Umbilical cord (tissue), 2 donors: ENCODE measurements around the gene CEP162. TPM values are rescaled to one million over a fixed set of nuclear protein-coding genes. Genes with fewer than 3 reads are reported as not detected.
"Not testable (repeated sequence)": the region's sequence is repeated elsewhere in the genome, so short reads cannot be mapped to it uniquely, and the experiment has no call there.

Experiments used
- DNase-seq: peaks from one replicate; pipeline ENCODE4 v3.0.0-alpha.2; 2015; ENCODE audit warnings: low spot score
- total RNA-seq: library from RNA; depleted of rRNA; stranded (reverse); fragments of >200 nt; gene quantifications from one replicate; pipeline ENCODE4 v1.2.3, GENCODE V29; 2014; ENCODE audit warnings: low replicate concordance; ENCODE audit not compliant: insufficient read depth

Gene CEP162
- 7.7 TPM for total RNA-seq

GRCh38 chr6:84227434-84228197 is at the start of gene CEP162:
Gene CEP162 (minus strand): TSS chr6:84227643. CDS start chr6:84226393, 1,250 bp downstream.
- peak; percentile 98 for DNase-seq

- no peak for DNase-seq
Measured at GRCh38 chr6:84274856-84275255, 47.4 kb upstream of the CEP162 start.

GRCh38 chr6:84273048-84273809 is 45.8 kb upstream of the CEP162 start:
- no peak for DNase-seq

- no peak for DNase-seq
Measured at GRCh38 chr6:84272298-84272697, 44.9 kb upstream of the CEP162 start.

GRCh38 chr6:84271061-84271716 is 43.7 kb upstream of the CEP162 start:
- DNase-seq, result no peak

GRCh38 chr6:84269947-84270733 is 42.7 kb upstream of the CEP162 start:
- peak; percentile 29 for DNase-seq

- no peak for DNase-seq
Measured at GRCh38 chr6:84268781-84269180, 41.3 kb upstream of the CEP162 start.

GRCh38 chr6:84263557-84263956 is 36.1 kb upstream of the CEP162 start:
- DNase-seq, result peak; percentile 12

GRCh38 chr6:84260926-84261325 is 33.5 kb upstream of the CEP162 start:
- no peak for DNase-seq

GRCh38 chr6:84260196-84260595 is 32.8 kb upstream of the CEP162 start:
- no peak for DNase-seq

- DNase-seq, result no peak
Measured at GRCh38 chr6:84258866-84259265, 31.4 kb upstream of the CEP162 start.

GRCh38 chr6:84258268-84258667 is 30.8 kb upstream of the CEP162 start:
- DNase-seq, result no peak

- no peak for DNase-seq
Measured at GRCh38 chr6:84255641-84256040, 28.2 kb upstream of the CEP162 start.

GRCh38 chr6:84253380-84253779 is 25.9 kb upstream of the CEP162 start:
- DNase-seq, result no peak

GRCh38 chr6:84251891-84252539 is 24.6 kb upstream of the CEP162 start:
- DNase-seq, result no peak

- DNase-seq, result peak; percentile 30
Measured at GRCh38 chr6:84249724-84250123, 22.3 kb upstream of the CEP162 start.

- not testable (repeated sequence) for DNase-seq
Measured at GRCh38 chr6:84244416-84245081, 17.1 kb upstream of the CEP162 start.

- no peak for DNase-seq
Measured at GRCh38 chr6:84243240-84243639, 15.8 kb upstream of the CEP162 start.

GRCh38 chr6:84242265-84242664 is 14.8 kb upstream of the CEP162 start:
- no peak for DNase-seq

- no peak for DNase-seq
Measured at GRCh38 chr6:84228198-84228543, 728 bp upstream of the CEP162 start.

- DNase-seq, result peak; percentile 4
Measured at GRCh38 chr6:84227044-84227433, 404 bp downstream of the CEP162 start.
